NT2/D1 (cell line): ENCODE measurements around the gene GLB1L3.
"Not testable (repeated sequence)": the region's sequence is repeated elsewhere in the genome, so short reads cannot be mapped to it uniquely, and the experiment has no call there.

Experiments
- YY1 ChIP-seq: IDR thresholded peaks from 2 replicates; pipeline ENCODE4 v1.6.1; 2011; ENCODE audit not compliant: insufficient read length, insufficient read depth
- ZNF274 ChIP-seq: IDR thresholded peaks from 2 replicates; pipeline ENCODE4 v1.6.1; 2011; ENCODE audit warnings: mild to moderate bottlenecking, low read depth, low read length

GRCh38 chr11:134284349-134284748 is 8.2 kb downstream of the GLB1L3 start:
- not testable (repeated sequence) for TF ChIP-seq ZNF274, YY1
